ENCODE data around the gene FOSL2. TPM values are rescaled to one million over a fixed set of nuclear protein-coding genes. Genes with fewer than 3 reads are reported as not detected.

FOSL2 gene
- total RNA-seq, 2 experiments from 2014 or later = 39.6 to 47.0 TPM

DNA sequence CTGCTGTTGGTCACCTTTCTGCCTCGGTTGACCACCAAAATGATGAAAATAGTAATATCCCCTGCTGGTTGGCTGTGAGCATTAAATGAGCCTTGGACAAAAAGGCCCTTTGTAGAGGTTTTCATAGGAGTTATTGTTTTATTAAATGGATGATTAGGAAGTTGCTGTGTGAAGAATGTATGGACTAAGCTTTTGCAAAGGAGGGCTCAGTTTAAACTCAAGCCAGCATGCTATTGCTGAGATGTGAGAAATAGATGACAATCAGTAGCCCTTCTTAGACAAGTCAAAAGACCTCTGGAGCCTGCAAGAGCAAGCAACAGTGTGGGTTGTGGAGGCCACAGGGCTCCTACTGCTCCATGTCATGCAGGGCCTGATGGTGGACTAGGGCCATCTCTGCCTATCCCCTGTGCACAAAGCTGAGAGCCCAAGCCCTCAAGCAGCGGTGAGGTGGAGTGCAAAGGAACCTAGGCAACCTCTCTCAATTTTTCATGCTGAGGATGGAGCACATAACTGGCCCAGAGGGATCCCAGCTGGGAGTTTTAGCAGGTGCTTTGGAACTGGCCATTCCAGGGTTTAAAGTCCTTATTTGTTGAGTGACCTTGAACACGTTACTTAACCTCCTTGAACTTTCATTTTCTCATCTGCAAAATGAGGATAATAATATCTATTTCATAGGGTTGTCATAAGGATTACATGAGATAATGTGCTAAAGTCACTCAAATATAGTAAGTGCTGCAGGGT, 37.1 kb downstream of the FOSL2 start:
- ChIA-PET CTCF (interaction anchor here (0.8 to 2.9 kb wide), 4 partner anchors 14 to 36 kb away, joined by 3 to 8 read pairs (median 3); no protein-coding TSS in a partner anchor), POLR2A (no interaction called here)
- Mint-ChIP-seq H3K4me3 (no peak overlapping the region), H3K4me1 (peaks cover 49% of the 10 kb centered on the region), H3K9me3 (peaks cover 13% of the 10 kb centered on the region), H3K36me3 (ENCODE audit: low read depth) (no peaks in the 10 kb centered on the region), H3K27ac (no peak overlapping the region), H3K27me3 (no peaks in the 10 kb centered on the region)
- DNase-seq = no peak

DNA sequence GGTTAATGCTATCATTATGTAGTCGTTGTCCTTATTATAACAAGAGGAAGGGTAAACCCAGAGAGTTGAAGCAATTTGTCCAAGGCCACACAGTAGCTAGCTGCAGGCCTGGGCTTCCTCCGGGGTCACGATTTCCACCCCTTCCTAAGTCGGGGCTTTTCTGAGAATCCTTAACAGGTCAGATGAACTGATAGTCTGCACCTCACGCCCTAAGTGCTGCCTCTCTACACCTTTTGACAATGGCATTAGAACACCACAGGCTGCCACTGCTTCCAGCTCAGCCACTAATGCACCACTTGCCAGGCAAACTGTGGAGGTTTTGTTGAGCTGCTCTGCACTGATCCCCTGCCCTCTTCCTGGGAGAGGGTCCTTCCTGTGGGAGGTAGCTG, 37.7 kb downstream of the FOSL2 start:
- Mint-ChIP-seq H3K4me3 (no peak overlapping the region), H3K27me3 (no peaks in the 10 kb centered on the region), H3K4me1 (peaks cover 48% of the 10 kb centered on the region), H3K27ac (peak overlapping the region; percentile 27), H3K9me3 (peaks cover 13% of the 10 kb centered on the region), H3K36me3 (ENCODE audit: low read depth) (no peaks in the 10 kb centered on the region)
- CTCF ChIA-PET = interaction anchor here (1.0 to 2.9 kb wide), 3 partner anchors 12 to 36 kb away, joined by 3 to 8 read pairs (median 4); no protein-coding TSS in a partner anchor
- DNase-seq = no peak
- POLR2A ChIA-PET = no interaction called here

DNA sequence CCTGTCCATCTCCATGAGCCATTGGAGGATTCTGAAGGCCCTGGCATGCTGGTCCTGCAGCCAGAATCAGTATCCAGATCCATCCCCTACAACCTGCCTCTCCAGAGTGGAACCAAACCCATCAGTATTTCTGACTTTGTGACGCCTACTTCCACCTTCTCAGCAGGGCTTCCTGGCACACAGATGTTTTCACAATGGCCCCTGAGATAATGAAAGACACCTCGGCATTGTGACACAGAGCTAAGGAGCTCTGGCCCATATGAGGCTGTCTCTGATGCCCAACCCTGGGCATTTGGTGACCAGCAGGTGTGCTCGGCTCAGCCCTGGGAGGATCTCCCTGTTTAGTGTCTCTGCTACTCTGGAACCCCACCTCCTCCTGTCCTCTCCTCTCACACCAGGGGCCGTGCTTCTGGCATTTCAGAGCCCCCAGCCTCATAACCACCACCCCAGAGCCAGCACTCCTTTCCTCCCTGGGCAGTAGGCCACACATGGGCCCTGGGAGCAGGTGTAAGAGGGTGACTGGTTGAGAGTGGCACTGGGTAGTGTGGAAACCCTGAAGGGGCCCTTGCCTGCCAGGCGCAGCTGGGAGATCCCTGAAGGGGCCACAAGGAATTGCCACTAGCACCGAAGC, 38.2 kb downstream of the FOSL2 start:
- no peak overlapping the region for H3K4me3 Mint-ChIP-seq

DNA sequence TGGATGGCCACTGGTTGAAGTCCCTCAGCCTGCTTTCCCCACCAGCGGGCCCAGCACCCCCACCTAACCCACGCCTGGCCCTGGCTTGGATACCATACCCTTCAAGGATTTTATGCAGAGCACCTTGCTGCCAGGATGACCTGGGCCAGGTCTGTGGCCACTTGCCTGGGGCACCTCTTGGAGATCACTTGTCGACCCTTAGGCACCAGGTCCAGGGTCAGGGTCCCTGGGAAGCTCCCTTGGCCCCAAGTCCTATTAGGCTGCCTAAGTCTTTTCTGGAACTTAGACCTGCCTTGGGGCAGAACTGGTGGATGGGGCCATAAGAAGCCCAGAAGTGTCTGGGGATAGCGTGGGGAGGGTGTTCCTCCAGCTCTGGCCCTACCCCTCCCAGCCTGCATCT, 39.1 kb downstream of the FOSL2 start:
- DNase-seq = no peak
- H3K27ac Mint-ChIP-seq = no peak overlapping the region
- no peak overlapping the region for H3K4me3 Mint-ChIP-seq
- ChIA-PET CTCF (interaction anchor here (1.4 to 2.9 kb wide), 3 partner anchors 12 to 748 kb away, joined by 5 to 8 read pairs (median 6); no protein-coding TSS in a partner anchor), POLR2A (no interaction called here)
- H3K4me1 Mint-ChIP-seq = peaks cover 42% of the 10 kb centered on the region
- H3K9me3 Mint-ChIP-seq = peaks cover 13% of the 10 kb centered on the region
- H3K36me3 Mint-ChIP-seq (ENCODE audit: low read depth) = no peaks in the 10 kb centered on the region
- no peaks in the 10 kb centered on the region for H3K27me3 Mint-ChIP-seq

More for the DNA sequence above, 38.2 kb downstream of the FOSL2 start:
- Mint-ChIP-seq H3K27ac (peak overlapping the region; percentile 27), H3K4me1 (peaks cover 45% of the 10 kb centered on the region), H3K9me3 (peaks cover 13% of the 10 kb centered on the region), H3K27me3 (no peaks in the 10 kb centered on the region), H3K36me3 (ENCODE audit: low read depth) (no peaks in the 10 kb centered on the region)
- CTCF ChIA-PET = interaction anchor here (1.0 to 2.9 kb wide), 5 partner anchors 12 to 748 kb away, joined by 3 to 8 read pairs (median 5); no protein-coding TSS in a partner anchor
- no peak for DNase-seq
- POLR2A ChIA-PET = no interaction called here

DNA sequence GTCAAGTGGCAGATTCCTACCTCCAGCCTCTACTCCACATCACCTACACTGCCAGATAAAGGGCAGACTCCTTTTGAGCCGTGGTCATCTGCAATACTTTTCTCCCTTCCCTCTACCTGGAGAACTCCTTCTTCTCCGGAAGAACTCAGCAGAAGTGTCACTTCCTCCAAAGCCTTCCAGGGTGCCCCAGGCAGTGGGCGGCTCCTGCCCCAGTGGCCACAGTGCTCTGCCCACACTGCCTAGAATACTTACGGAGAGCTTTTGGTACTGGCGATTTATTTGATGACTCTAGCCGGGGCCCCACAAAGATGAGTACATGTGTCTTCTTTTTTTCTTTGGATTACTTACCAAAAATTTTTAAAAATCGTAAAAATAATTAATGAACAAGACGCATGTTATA, 39.7 kb downstream of the FOSL2 start:
- Mint-ChIP-seq H3K27ac (no peak overlapping the region), H3K27me3 (no peaks in the 10 kb centered on the region), H3K9me3 (peaks cover 13% of the 10 kb centered on the region), H3K4me1 (peaks cover 42% of the 10 kb centered on the region), H3K36me3 (ENCODE audit: low read depth) (no peaks in the 10 kb centered on the region), H3K4me3 (no peak overlapping the region)
- POLR2A ChIA-PET = no interaction called here
- DNase-seq = no peak
- CTCF ChIA-PET = interaction anchor here (1.2 to 2.9 kb wide), 3 partner anchors 11 to 749 kb away, joined by 3 to 8 read pairs (median 5); no protein-coding TSS in a partner anchor

DNA sequence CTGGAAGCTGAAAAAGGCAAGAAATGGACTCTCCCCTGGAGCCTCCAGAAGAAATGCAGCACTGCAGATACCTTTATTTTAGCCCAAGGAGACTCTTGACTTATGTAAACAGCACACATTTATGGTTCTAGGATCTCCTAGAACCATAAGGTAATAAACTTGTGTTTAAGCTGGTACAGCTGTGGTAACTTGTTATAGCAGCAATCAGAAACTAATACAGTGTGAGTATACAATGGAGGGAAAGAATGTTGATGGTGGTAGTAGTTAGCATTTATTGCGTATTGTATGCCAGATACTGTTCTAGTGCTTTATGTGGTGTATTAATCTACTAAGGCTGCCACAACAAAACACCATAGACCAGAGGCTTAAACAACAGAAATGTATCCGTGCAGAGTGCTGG, 40.6 kb downstream of the FOSL2 start:
- peaks cover 13% of the 10 kb centered on the region for H3K9me3 Mint-ChIP-seq
- H3K4me1 Mint-ChIP-seq = peaks cover 39% of the 10 kb centered on the region
- DNase-seq = no peak
- no peaks in the 10 kb centered on the region for H3K27me3 Mint-ChIP-seq
- ChIA-PET CTCF (interaction anchor here (1.2 kb wide), 1 partner anchor 13 kb away, joined by 3 read pairs; no protein-coding TSS in a partner anchor), POLR2A (no interaction called here)
- H3K36me3 Mint-ChIP-seq (ENCODE audit: low read depth) = no peaks in the 10 kb centered on the region
- no peak overlapping the region for H3K4me3 Mint-ChIP-seq
- H3K27ac Mint-ChIP-seq = no peak overlapping the region

DNA sequence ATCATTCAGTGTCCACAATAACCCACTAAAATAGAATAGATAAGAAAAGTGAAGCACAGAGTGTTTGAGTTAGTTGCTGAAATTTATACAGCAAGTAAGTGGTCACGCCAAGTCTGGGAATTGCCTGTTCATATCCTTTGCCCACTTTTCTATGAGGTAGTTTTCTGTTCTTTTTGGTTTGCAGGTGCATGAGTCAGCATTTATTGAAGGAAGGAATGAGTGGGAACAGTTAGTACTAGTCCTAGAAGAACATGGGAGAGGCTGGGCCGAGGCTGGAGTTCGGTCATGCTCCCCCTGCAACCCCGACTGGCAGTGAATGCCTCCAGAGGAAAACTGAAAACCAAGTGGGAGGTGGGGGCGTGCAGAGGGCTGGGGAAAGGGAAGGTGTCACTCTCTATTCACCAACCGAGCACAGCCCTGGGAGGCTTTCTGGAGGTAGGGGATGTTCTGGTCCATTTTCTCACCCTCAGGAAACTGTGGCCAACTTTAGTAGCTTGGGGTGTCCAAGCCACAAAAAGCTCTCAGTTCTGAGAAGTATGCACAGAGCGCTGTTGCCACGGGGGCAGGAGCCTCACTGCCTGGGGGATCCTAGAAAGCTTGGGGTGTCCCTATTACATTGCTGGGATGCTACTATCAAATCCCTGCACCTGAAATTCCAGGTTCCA, 41.4 kb downstream of the FOSL2 start:
- H3K27ac Mint-ChIP-seq = no peak overlapping the region
- ChIA-PET CTCF (interaction anchor here (0.6 to 2.1 kb wide), 3 partner anchors 9 to 13 kb away, joined by 5 to 11 read pairs (median 10); no protein-coding TSS in a partner anchor), POLR2A (no interaction called here)
- H3K4me1 Mint-ChIP-seq = peaks cover 39% of the 10 kb centered on the region
- H3K27me3 Mint-ChIP-seq = no peaks in the 10 kb centered on the region
- no peak overlapping the region for H3K4me3 Mint-ChIP-seq
- H3K9me3 Mint-ChIP-seq = peaks cover 13% of the 10 kb centered on the region
- DNase-seq = no peak
- no peaks in the 10 kb centered on the region for H3K36me3 Mint-ChIP-seq (ENCODE audit: low read depth)

DNA sequence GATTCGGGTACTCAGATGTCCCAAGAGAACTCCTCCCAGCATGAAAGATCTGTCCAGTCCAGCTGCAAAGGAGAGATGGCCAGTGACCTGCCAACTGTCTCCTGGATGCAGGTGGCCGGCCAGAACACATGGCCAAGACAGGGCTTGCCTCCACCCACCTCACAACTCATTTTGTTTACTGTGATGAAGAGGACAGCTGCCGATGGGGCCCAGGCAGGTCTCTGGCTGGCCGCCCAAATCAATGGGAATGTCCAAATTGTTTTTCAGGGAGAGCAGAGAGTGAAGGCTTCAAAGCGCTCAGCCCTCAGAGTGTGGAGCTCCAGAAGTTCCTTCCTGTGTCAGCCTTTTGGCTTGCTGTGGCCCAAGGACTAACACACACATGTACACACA, 41.9 kb downstream of the FOSL2 start:
- Mint-ChIP-seq H3K4me3 (no peak overlapping the region), H3K9me3 (peaks cover 13% of the 10 kb centered on the region)

DNA sequence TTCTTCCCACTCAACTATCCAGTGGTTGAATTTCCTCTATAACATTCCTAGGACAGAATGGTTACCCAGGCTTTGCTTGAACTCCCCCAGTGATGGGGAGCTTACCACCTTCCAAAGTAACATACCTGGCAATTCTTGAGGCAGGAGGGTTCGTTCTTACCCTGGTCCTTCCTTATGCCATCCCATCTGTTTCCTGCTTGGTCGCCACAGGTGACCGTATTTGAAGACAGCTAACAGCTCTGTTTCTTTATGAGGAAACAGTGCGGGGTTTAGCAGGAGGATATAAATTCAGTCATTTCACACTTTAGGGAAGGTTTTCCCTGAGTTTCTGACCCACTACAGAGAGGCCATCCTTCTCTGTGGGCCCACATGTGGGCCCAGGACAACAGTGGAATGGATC, 42.6 kb downstream of the FOSL2 start:
- DNase-seq = no peak
- no peaks in the 10 kb centered on the region for H3K27me3 Mint-ChIP-seq
- H3K4me1 Mint-ChIP-seq = peaks cover 30% of the 10 kb centered on the region
- ChIA-PET POLR2A (no interaction called here), CTCF (interaction anchor here (1.0 to 2.1 kb wide), 4 partner anchors 9 to 22 kb away, joined by 3 to 11 read pairs (median 8); no protein-coding TSS in a partner anchor)
- H3K9me3 Mint-ChIP-seq = peaks cover 13% of the 10 kb centered on the region
- no peak overlapping the region for H3K27ac Mint-ChIP-seq
- H3K36me3 Mint-ChIP-seq (ENCODE audit: low read depth) = no peaks in the 10 kb centered on the region
- H3K4me3 Mint-ChIP-seq = no peak overlapping the region

More for the DNA sequence above, 41.9 kb downstream of the FOSL2 start:
- no peak for DNase-seq
- Mint-ChIP-seq H3K27ac (no peak overlapping the region), H3K4me1 (peaks cover 36% of the 10 kb centered on the region), H3K27me3 (no peaks in the 10 kb centered on the region), H3K36me3 (ENCODE audit: low read depth) (no peaks in the 10 kb centered on the region)
- POLR2A ChIA-PET = no interaction called here
- CTCF ChIA-PET = interaction anchor here (2.0 to 2.1 kb wide), 2 partner anchors 9 to 13 kb away, joined by 10 to 11 read pairs; no protein-coding TSS in a partner anchor

DNA sequence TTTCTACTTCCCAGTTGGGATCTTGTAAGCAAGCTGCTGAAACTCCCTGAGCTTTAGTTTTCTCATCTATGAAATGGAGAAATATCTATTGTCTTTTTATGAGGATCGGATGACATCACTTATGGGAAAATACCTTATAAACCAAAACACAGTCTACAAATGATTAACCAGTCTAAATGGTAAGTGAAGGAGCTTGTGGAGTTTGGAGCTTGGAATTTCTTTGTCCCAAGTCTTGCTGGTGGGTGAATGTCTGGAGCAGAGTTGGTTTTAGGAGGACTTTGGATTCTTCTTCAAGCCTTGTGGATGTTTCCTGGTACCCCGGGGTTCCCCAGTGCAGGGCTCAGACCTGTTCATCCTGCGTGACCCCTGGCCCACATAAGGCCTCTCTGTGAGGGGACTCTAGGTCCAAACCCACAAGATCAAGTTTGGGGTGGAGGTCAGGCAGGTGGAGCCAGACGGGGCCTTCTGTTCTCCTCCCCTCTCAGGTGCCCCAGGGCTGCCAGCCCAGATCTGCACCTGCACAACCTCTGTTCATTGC, 43.2 kb downstream of the FOSL2 start:
- Mint-ChIP-seq H3K36me3 (ENCODE audit: low read depth) (no peaks in the 10 kb centered on the region), H3K27me3 (no peaks in the 10 kb centered on the region), H3K27ac (no peak overlapping the region), H3K9me3 (peaks cover 13% of the 10 kb centered on the region), H3K4me1 (peaks cover 24% of the 10 kb centered on the region), H3K4me3 (no peak overlapping the region)
- no peak for DNase-seq
- CTCF ChIA-PET = interaction anchor here (1.0 to 2.1 kb wide), 4 partner anchors 8 to 23 kb away, joined by 3 to 11 read pairs (median 8); no protein-coding TSS in a partner anchor
- POLR2A ChIA-PET = no interaction called here

DNA sequence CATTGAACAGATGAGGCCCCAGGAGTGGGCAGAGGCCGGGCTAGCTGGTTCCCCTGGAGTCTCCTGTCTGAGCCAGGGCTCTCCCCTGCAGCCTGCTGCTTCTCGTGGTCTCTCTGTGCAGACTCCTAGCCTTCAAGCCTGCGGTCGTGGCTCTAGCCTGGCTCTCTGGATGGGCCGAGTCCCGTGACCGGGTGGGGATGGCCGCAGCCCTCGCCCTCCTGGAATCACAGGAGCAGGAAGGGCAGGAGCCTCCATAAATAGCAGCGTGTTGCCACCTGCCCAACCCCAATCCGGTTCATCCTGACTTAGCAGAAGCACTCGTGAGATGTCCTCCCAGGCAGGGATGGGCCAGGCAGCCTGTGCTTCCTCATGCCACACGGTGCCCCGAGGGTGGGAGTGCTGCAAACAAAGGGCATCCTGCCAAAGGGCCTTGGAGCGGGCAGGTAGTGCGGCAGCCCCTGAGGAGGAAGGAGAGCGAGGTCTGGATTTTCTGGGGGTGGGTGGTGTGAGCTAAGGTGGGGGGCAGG, 43.9 kb downstream of the FOSL2 start:
- ChIA-PET CTCF (interaction anchor here (1.2 to 1.5 kb wide), 2 partner anchors 12 to 13 kb away, joined by 3 to 6 read pairs; no protein-coding TSS in a partner anchor), POLR2A (no interaction called here)
- no peaks in the 10 kb centered on the region for H3K27me3 Mint-ChIP-seq
- H3K9me3 Mint-ChIP-seq = peaks cover 13% of the 10 kb centered on the region
- no peak overlapping the region for H3K4me3 Mint-ChIP-seq
- no peak overlapping the region for H3K27ac Mint-ChIP-seq
- peaks cover 16% of the 10 kb centered on the region for H3K4me1 Mint-ChIP-seq
- H3K36me3 Mint-ChIP-seq (ENCODE audit: low read depth) = no peaks in the 10 kb centered on the region
- DNase-seq = no peak

DNA sequence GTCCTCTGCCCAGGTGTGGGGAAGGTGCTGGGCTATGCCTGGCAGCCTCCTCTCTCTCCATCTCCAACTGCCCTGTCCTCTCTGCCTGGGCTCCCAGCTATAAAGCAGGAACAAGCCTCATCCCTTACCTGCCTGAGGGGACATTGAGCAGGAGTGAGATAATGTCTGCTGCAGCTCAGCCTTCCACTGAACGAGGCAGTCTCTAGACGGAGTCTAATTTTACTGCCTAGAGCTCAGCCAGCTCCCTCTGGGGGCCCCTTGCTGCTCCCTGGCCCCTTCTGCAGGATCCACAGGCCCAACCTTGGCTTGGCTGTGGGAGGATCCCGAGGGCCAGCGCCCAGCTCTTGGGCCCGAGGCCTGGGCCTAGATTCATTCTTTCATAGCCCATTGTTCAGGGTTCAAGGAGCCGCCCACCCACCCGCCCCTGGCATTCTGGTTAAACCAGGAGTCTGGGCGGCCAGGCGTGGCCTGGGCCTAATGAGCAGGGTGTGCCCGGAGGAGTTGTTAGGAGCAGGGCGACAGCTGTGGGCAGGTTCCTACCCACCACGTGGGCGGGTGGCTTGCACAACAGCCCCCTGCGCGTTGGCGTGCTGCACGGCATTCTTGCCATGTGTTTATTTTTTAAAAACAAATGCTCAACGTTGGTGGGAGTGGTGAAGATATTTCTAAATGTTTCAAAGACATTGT, 44.6 kb downstream of the FOSL2 start:
- Mint-ChIP-seq H3K36me3 (ENCODE audit: low read depth) (no peaks in the 10 kb centered on the region), H3K9me3 (peaks cover 14% of the 10 kb centered on the region), H3K27me3 (no peaks in the 10 kb centered on the region), H3K4me3 (no peak overlapping the region), H3K4me1 (peaks cover 15% of the 10 kb centered on the region), H3K27ac (no peak overlapping the region)
- no peak for DNase-seq
- CTCF ChIA-PET = interaction anchor here (1.2 to 1.7 kb wide), 2 partner anchors 12 kb away, joined by 3 to 5 read pairs; no protein-coding TSS in a partner anchor
- POLR2A ChIA-PET = no interaction called here

Measured in activated CD4-positive, alpha-beta T cell treated with anti-CD3 and anti-CD28 coated beads, Interleukin-2, amount 10 ng/mL, durations not matched to agents 7 days and 5 days (primary cell).